ENCODE results near the gene TMEM187.

TMEM187 gene

DNA sequence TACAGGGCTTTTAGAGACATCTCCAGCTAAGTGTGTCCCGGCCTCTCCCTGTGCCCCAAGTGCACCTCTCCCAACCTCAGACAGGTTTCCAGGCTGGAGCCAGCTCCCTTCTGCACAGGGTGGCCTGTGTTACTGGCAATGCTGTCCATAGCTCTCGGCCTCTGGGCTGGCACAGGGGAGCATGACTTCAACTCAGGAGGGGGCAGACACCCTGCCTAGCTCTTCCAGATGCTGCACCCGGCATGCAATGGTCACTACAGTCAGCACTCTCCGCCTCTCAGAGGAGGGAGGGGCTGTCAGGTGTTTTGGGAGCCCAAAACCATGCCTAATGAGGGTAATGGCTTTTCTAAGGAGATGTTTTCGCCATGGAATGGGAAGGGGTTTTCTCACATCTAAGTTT, 49.6 kb downstream of the TMEM187 start:
- no peak overlapping the region for H3K4me3 ChIP-seq (ENCODE audit: low read depth, low read length)
- DNase-seq (ENCODE audit: low read depth), result no peak
- TF ChIP-seq, protein P1, sequence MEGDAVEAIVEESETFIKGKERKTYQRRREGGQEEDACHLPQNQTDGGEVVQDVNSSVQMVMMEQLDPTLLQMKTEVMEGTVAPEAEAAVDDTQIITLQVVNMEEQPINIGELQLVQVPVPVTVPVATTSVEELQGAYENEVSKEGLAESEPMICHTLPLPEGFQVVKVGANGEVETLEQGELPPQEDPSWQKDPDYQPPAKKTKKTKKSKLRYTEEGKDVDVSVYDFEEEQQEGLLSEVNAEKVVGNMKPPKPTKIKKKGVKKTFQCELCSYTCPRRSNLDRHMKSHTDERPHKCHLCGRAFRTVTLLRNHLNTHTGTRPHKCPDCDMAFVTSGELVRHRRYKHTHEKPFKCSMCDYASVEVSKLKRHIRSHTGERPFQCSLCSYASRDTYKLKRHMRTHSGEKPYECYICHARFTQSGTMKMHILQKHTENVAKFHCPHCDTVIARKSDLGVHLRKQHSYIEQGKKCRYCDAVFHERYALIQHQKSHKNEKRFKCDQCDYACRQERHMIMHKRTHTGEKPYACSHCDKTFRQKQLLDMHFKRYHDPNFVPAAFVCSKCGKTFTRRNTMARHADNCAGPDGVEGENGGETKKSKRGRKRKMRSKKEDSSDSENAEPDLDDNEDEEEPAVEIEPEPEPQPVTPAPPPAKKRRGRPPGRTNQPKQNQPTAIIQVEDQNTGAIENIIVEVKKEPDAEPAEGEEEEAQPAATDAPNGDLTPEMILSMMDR (conservative IDR thresholded peaks at IDR 0.05; ENCODE audit: low read depth, low read length), result no peak

DNA sequence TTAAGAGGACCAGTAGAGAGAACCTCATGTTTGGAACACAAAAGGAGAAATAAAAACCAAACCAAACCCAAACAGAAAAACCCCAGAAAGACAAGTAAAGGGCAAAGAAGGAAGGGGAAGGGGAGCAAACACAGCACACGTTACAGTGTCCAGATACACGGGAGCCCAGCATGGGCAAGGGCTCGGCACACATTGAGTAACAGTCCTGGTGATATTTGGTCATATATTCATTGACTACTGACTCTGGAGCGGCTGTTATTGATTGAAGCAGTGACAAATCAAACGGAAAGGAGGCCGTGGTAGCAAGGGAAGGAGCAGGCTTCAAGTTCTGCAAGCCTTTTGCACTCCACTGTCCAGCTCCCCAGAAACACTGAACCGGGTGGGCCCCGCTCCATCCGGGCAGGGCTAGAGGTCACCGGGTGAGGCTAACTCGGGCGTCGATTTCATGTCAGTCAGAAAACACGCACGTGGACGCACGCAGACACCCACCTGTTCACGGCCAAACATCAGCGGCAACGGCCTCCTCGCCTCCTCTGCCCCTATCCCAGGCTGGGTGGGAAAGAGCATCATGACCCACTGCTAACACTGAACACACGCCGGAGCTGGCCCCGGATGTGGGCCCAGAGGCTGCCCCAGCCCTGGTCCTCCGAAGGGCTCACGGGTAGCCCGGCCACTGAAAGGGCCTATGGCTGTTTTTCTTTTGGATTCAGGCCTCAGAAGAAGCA, 50.9 kb downstream of the TMEM187 start:
- TF ChIP-seq, protein P1 (conservative IDR thresholded peaks at IDR 0.05; ENCODE audit: low read depth, low read length), result no peak
- DNase-seq (ENCODE audit: low read depth), result no peak
- no peak overlapping the region for H3K4me3 ChIP-seq (ENCODE audit: low read depth, low read length)

DNA sequence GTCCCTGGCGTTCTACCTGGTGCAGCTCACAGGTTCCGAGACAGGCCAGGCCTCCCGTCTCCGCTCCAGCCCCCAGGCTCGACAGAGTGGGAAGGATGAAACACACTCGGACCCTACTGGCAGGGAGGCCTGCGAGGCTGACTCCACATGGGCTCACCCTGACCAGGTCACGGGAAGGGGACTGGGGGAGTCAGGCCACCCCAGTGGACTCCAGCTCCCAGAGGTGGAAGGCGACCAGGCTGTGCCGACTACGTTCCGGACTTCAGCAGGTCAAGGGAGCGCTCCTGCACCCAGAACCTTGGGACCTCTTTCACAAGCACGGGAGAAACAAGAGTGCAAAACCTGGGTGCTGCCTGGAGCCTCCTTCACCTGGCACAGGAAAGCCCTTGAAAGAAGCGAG, 51.7 kb downstream of the TMEM187 start:
- TF ChIP-seq, protein P1 (conservative IDR thresholded peaks at IDR 0.05; ENCODE audit: low read depth, low read length), result no peak
- no peak overlapping the region for H3K4me3 ChIP-seq (ENCODE audit: low read depth, low read length)
- DNase-seq (ENCODE audit: low read depth), result no peak

DNA sequence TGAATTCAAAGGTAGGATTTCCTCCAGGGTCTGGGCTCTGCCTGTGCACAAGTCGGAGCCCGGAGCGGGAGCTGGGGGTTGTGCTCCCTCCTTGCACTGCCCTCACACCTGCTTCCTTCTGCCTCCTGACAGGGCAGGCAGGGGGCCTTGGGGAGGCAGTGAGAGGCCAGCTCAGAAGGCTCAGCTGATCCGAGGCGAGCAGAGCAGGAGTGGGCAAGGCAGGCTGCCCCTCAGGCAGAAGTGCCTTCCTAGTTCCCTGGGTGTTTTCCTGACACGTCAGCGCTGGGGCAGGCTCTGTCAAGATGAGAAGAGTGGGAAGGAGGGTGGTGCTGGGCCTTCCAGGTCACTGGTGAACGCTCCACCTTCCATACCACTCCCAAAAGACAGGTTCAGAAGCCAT, 52.7 kb downstream of the TMEM187 start:
- TF ChIP-seq, protein P1 (conservative IDR thresholded peaks at IDR 0.05; ENCODE audit: low read depth, low read length), result no peak
- H3K4me3 ChIP-seq (ENCODE audit: low read depth, low read length), result no peak overlapping the region
- DNase-seq (ENCODE audit: low read depth), result no peak

DNA sequence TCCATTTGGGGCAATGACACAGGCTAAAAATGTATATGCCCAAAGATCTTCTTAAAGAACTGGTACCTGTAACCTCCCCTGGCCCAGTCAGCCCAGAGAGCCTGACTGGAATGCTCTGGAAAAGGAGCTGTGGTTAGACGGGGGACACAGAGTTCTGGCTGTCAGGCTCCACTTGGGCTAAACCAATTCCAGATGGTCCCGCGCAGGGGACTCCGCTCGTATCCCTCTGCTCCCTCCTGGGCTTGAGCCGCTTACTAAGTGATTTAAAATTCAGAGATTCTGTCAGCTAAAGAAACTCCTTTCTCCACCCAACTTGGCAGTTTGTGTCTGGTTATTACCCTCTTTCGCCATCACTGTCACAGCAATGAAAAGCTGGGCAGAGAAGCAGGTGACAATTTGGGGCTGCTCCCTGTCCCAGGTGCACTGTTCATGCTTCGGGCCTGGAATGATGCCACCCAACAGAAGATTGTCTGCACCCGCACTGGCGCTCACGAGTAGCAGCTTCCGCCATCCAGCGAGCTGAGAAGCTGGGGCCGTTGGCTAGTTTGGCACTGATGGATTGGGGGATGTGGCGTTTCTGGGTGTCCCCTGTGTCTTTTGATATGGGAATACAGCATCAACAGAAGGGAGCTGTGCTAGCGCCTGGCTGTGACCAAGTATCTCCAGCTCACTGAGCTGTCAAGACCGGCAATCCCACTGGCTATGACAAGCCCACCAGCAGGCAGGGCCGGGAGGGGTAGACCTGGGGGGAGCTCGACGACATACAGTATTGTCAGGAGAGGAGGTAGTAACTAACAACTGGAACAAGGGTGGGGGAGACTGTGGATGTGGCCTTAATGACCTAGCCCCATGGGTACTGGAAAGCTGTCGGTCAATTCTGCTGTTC, 53.8 kb downstream of the TMEM187 start:
- DNase-seq (ENCODE audit: low read depth), result no peak
- TF ChIP-seq, protein P1 (conservative IDR thresholded peaks at IDR 0.05; ENCODE audit: low read depth, low read length), result no peak
- no peak overlapping the region for H3K4me3 ChIP-seq (ENCODE audit: low read depth, low read length)

DNA sequence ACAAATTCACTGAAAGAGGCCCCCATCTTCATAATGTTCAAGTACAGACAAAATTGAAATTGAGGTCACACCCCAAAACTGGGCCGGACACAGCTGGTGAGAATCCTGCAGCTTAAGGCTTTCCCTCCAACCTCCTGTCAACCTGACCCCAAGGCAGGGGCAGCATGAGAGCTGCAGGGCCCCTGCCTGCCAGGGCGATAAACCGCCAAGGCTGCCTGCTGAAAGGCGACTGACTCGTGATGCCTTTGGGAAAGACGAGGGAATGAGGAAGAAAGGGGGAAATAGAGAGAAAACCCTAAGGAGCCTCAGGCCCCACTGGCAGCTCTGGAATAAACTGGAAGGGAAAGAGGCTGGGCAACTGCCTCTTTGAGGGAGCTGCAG, 54.5 kb downstream of the TMEM187 start:
- H3K4me3 ChIP-seq (ENCODE audit: low read depth, low read length), result no peak overlapping the region
- TF ChIP-seq, protein P1 (conservative IDR thresholded peaks at IDR 0.05; ENCODE audit: low read depth, low read length), result no peak
- DNase-seq (ENCODE audit: low read depth), result no peak

Measured in choroid plexus epithelial cell (primary cell).